ENCODE results near the gene HLCS.

GRCh38 chr21:36796070-36796469 lies 170.4 kb downstream of the HLCS start:
- TF ChIP-seq REST (IDR thresholded peaks at IDR 0.05; ENCODE audit: low read depth, low read length) (no peak), TAF1 (IDR thresholded peaks at IDR 0.05; ENCODE audit: borderline replicate concordance, low read depth, low read length) (no peak), RFX5 (IDR thresholded peaks at IDR 0.05; ENCODE audit: low read length) (no peak), MXI1 (IDR thresholded peaks at IDR 0.05; ENCODE audit: low read depth, low read length) (no peak), RAD21 (IDR thresholded peaks at IDR 0.05; ENCODE audit: low read length) (no peak), EZH2phosphoT487 (IDR thresholded peaks at IDR 0.05; ENCODE audit: borderline replicate concordance, low read depth) (no peak), NFIC (IDR thresholded peaks at IDR 0.05; ENCODE audit: borderline replicate concordance) (no peak), RCOR1 (IDR thresholded peaks at IDR 0.05; ENCODE audit: low read length) (no peak), YY1 (IDR thresholded peaks at IDR 0.05; ENCODE audit: low read depth) (no peak), POLR2AphosphoS5 (IDR thresholded peaks at IDR 0.05; ENCODE audit: low read depth, low read length) (no peak)
- TF ChIP-seq, protein P1, sequence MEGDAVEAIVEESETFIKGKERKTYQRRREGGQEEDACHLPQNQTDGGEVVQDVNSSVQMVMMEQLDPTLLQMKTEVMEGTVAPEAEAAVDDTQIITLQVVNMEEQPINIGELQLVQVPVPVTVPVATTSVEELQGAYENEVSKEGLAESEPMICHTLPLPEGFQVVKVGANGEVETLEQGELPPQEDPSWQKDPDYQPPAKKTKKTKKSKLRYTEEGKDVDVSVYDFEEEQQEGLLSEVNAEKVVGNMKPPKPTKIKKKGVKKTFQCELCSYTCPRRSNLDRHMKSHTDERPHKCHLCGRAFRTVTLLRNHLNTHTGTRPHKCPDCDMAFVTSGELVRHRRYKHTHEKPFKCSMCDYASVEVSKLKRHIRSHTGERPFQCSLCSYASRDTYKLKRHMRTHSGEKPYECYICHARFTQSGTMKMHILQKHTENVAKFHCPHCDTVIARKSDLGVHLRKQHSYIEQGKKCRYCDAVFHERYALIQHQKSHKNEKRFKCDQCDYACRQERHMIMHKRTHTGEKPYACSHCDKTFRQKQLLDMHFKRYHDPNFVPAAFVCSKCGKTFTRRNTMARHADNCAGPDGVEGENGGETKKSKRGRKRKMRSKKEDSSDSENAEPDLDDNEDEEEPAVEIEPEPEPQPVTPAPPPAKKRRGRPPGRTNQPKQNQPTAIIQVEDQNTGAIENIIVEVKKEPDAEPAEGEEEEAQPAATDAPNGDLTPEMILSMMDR (IDR thresholded peaks at IDR 0.05) = no peak
- TF ChIP-seq, protein P2, sequence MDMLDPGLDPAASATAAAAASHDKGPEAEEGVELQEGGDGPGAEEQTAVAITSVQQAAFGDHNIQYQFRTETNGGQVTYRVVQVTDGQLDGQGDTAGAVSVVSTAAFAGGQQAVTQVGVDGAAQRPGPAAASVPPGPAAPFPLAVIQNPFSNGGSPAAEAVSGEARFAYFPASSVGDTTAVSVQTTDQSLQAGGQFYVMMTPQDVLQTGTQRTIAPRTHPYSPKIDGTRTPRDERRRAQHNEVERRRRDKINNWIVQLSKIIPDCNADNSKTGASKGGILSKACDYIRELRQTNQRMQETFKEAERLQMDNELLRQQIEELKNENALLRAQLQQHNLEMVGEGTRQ (IDR thresholded peaks at IDR 0.05; ENCODE audit: borderline replicate concordance, low read depth, low read length) = no peak
- TF ChIP-seq, protein P3, sequence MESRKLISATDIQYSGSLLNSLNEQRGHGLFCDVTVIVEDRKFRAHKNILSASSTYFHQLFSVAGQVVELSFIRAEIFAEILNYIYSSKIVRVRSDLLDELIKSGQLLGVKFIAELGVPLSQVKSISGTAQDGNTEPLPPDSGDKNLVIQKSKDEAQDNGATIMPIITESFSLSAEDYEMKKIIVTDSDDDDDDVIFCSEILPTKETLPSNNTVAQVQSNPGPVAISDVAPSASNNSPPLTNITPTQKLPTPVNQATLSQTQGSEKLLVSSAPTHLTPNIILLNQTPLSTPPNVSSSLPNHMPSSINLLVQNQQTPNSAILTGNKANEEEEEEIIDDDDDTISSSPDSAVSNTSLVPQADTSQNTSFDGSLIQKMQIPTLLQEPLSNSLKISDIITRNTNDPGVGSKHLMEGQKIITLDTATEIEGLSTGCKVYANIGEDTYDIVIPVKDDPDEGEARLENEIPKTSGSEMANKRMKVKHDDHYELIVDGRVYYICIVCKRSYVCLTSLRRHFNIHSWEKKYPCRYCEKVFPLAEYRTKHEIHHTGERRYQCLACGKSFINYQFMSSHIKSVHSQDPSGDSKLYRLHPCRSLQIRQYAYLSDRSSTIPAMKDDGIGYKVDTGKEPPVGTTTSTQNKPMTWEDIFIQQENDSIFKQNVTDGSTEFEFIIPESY (IDR thresholded peaks at IDR 0.05; ENCODE audit: borderline replicate concordance, low read depth) = no peak
